WTC11 (cell line): ENCODE measurements around the gene CD2AP. TPM values are rescaled to one million over a fixed set of nuclear protein-coding genes. Genes with fewer than 3 reads are reported as not detected.
A peak's percentile ranks its signal among the peaks of the same experiment; 100 is the strongest.

ENCODE experiments used
- ATAC-seq: fragments of 200-7000 bp; cut with Tn5 transposase; 2 replicates; pipeline ENCODE4 v1.10.0; 2021; ENCODE audit warnings: mild to moderate bottlenecking, moderate library complexity
- CTCF ChIA-PET: fragments of 300-600 bp; sonication (Branson Sonifier 250); formaldehyde crosslinking; loops from one replicate; lab custom pipeline; 2021; ENCODE audit warnings: antibody characterized with exemption; lab: Charles Lee
- POLR2A ChIA-PET: fragments of 350-600 bp; sonication (Branson Sonifier 250); formaldehyde crosslinking; loops from one replicate; lab custom pipeline; 2021; ENCODE audit warnings: antibody characterized with exemption; lab: Charles Lee
- DNase-seq: peaks from one replicate; pipeline ENCODE4 v3.0.0; 2021; ENCODE audit warnings: low spot score
- H3K27ac Mint-ChIP-seq: 2 replicates; pipeline ENCODE4 v1.8.0; 2021; ENCODE audit warnings: mixed read lengths
- H3K27me3 Mint-ChIP-seq: 2 replicates; pipeline ENCODE4 v1.8.0; 2021; ENCODE audit warnings: low read depth, mild to moderate bottlenecking, moderate library complexity, mixed read lengths
- H3K36me3 Mint-ChIP-seq: 2 replicates; pipeline ENCODE4 v1.8.0; 2021; ENCODE audit warnings: mixed read lengths
- H3K4me1 Mint-ChIP-seq: 2 replicates; pipeline ENCODE4 v1.8.0; 2022; ENCODE audit warnings: mixed read lengths
- H3K4me3 Mint-ChIP-seq: 2 replicates; pipeline ENCODE4 v1.8.0; 2021; ENCODE audit warnings: mild to moderate bottlenecking, moderate library complexity, mixed read lengths
- H3K9me3 Mint-ChIP-seq: 2 replicates; pipeline ENCODE4 v1.8.0; 2021; ENCODE audit warnings: mixed read lengths
- E2F4 ChIP-seq: sonication (generic); formaldehyde crosslinking; IDR thresholded peaks from 2 replicates; pipeline ENCODE4 v1.8.1; 2022; ENCODE audit warnings: low read depth, mild to moderate bottlenecking, moderate library complexity, missing genetic modification reagents, borderline replicate concordance
- ETV6 ChIP-seq: sonication (generic); formaldehyde crosslinking; IDR thresholded peaks from 2 replicates; pipeline ENCODE4 v1.8.1; 2022; ENCODE audit warnings: mild to moderate bottlenecking, missing genetic modification reagents
- FOXP1 ChIP-seq: sonication (generic); formaldehyde crosslinking; IDR thresholded peaks from 2 replicates; pipeline ENCODE4 v1.8.0; 2022; ENCODE audit warnings: missing genetic modification reagents, mild to moderate bottlenecking, moderate library complexity, borderline replicate concordance
- FOXP4 ChIP-seq: sonication (generic); formaldehyde crosslinking; IDR thresholded peaks from 2 replicates; pipeline ENCODE4 v1.8.0; 2022; ENCODE audit warnings: mild to moderate bottlenecking, missing genetic modification reagents
- GTF2I ChIP-seq: fragments of 250-450 bp; sonication (Bioruptor Pico); conservative IDR thresholded peaks from 2 replicates; pipeline ENCODE4 v1.4.0; 2021; ENCODE audit warnings: mild to moderate bottlenecking
- JAZF1 ChIP-seq: fragments of 250-450 bp; sonication (Bioruptor Pico); IDR thresholded peaks from 2 replicates; pipeline ENCODE4 v1.9.0; 2021; ENCODE audit warnings: moderate library complexity, mild to moderate bottlenecking, inconsistent platforms
- KAT7 ChIP-seq: sonication (generic); formaldehyde crosslinking; IDR thresholded peaks from 2 replicates; pipeline ENCODE4 v1.8.1; 2023; ENCODE audit warnings: missing genetic modification reagents, mild to moderate bottlenecking, borderline replicate concordance
- MXD4 ChIP-seq: fragments of 250-450 bp; sonication (Bioruptor Pico); IDR thresholded peaks from 2 replicates; pipeline ENCODE4 v1.8.0; 2021; ENCODE audit warnings: mild to moderate bottlenecking, moderate library complexity, borderline replicate concordance
- NR2C2 ChIP-seq: sonication (generic); formaldehyde crosslinking; IDR thresholded peaks from 2 replicates; pipeline ENCODE4 v1.8.0; 2022; ENCODE audit warnings: mild to moderate bottlenecking, missing genetic modification reagents
- OVOL2 ChIP-seq: fragments of 250-450 bp; sonication (Bioruptor Pico); IDR thresholded peaks from 2 replicates; pipeline ENCODE4 v1.9.0; 2021; ENCODE audit warnings: mild to moderate bottlenecking, borderline replicate concordance
- PRRX2 ChIP-seq: fragments of 250-450 bp; sonication (Bioruptor Pico); IDR thresholded peaks from 2 replicates; pipeline ENCODE4 v1.8.0; 2021; ENCODE audit warnings: mild to moderate bottlenecking
- SMAD3 ChIP-seq: sonication (generic); formaldehyde crosslinking; IDR thresholded peaks from 2 replicates; pipeline ENCODE4 v1.8.0; 2022; ENCODE audit warnings: missing genetic modification reagents, mild to moderate bottlenecking, borderline replicate concordance
- SOX15 ChIP-seq: fragments of 250-450 bp; sonication (Bioruptor Pico); IDR thresholded peaks from 2 replicates; pipeline ENCODE4 v1.9.0; 2021; ENCODE audit warnings: mild to moderate bottlenecking
- TEAD4 ChIP-seq: sonication (generic); formaldehyde crosslinking; IDR thresholded peaks from 2 replicates; pipeline ENCODE4 v1.8.0; 2022; ENCODE audit warnings: mild to moderate bottlenecking, missing genetic modification reagents
- ZNF121 ChIP-seq: sonication (generic); formaldehyde crosslinking; IDR thresholded peaks from 2 replicates; pipeline ENCODE4 v1.8.0; 2023; ENCODE audit warnings: missing genetic modification reagents
- ZSCAN18 ChIP-seq: fragments of 250-450 bp; sonication (Bioruptor Pico); IDR thresholded peaks from 2 replicates; pipeline ENCODE4 v2.1.2; 2022; ENCODE audit warnings: mild to moderate bottlenecking, moderate library complexity
- total RNA-seq: library from RNA; stranded (reverse); gene quantifications from 3 replicates; pipeline ENCODE4 v1.2.3, GENCODE V29; 2021

CD2AP gene
- total RNA-seq, 1 experiment from 2014 or later, result 77.0 TPM

- Mint-ChIP-seq H3K9me3 (no peaks in the 10 kb centered on the region), H3K27ac (no peak overlapping the region), H3K4me3 (no peak overlapping the region), H3K36me3 (no peaks in the 10 kb centered on the region), H3K4me1 (peaks cover 10% of the 10 kb centered on the region), H3K27me3 (no peaks in the 10 kb centered on the region)
- CTCF ChIA-PET, result no interaction called here
- POLR2A ChIA-PET, result no interaction called here
- DNase-seq, result no peak
- ATAC-seq, result no peak
- TF ChIP-seq ZNF121 (CRISPR knock-in tag) (peak; percentile 99), E2F4 (no peak), TEAD4 (CRISPR knock-in tag) (no peak)
Observed at GRCh38 chr6:47457370-47457769, 20.2 kb upstream of the CD2AP start.

- no peak for TF ChIP-seq KAT7 (CRISPR knock-in tag)
- TF ChIP-seq GTF2I (CRISPR knock-in tag), result no peak
- no peak for TF ChIP-seq E2F4
- no peak for TF ChIP-seq FOXP1 (CRISPR knock-in tag)
- TF ChIP-seq PRRX2 (CRISPR knock-in tag), result no peak
- no peak for TF ChIP-seq JAZF1
- TF ChIP-seq SOX15 (CRISPR knock-in tag), result no peak
- TF ChIP-seq ETV6 (CRISPR knock-in tag), result no peak
- TF ChIP-seq FOXP4 (CRISPR knock-in tag), result no peak
- no peak for TF ChIP-seq ZSCAN18 (CRISPR knock-in tag)
- DNase-seq (no peak), ATAC-seq (no peak)
- Mint-ChIP-seq H3K27me3 (no peaks in the 10 kb centered on the region), H3K4me1 (peaks cover 8% of the 10 kb centered on the region), H3K36me3 (no peaks in the 10 kb centered on the region), H3K27ac (no peak overlapping the region), H3K9me3 (peaks cover 6% of the 10 kb centered on the region; the same call in 1 of the 2 replicates), H3K4me3 (no peak overlapping the region)
- POLR2A ChIA-PET, result no interaction called here
- CTCF ChIA-PET, result no interaction called here
Observed at GRCh38 chr6:47464052-47464451, 13.5 kb upstream of the CD2AP start.

- CTCF ChIA-PET, result no interaction called here
- Mint-ChIP-seq H3K4me1 (peaks cover 6% of the 10 kb centered on the region; the same call in 1 of the 2 replicates), H3K27ac (no peak overlapping the region), H3K27me3 (no peaks in the 10 kb centered on the region), H3K36me3 (no peaks in the 10 kb centered on the region), H3K4me3 (no peak overlapping the region), H3K9me3 (peaks cover 6% of the 10 kb centered on the region; the same call in 1 of the 2 replicates)
- POLR2A ChIA-PET, result no interaction called here
- DNase-seq (no peak), ATAC-seq (no peak)
- no peak for TF ChIP-seq NR2C2 (CRISPR knock-in tag)
- TF ChIP-seq MXD4 (CRISPR knock-in tag), result no peak
- TF ChIP-seq OVOL2 (CRISPR knock-in tag), result no peak
- TF ChIP-seq SMAD3 (CRISPR knock-in tag), result no peak
Observed at GRCh38 chr6:47465117-47465516, 12.5 kb upstream of the CD2AP start.
